ENCODE results near the gene ARF3. TPM values are rescaled to one million over a fixed set of nuclear protein-coding genes. Genes with fewer than 3 reads are reported as not detected.

The ARF3 gene
- total RNA-seq, 1 experiment from 2014 or later, result 166 TPM

DNA sequence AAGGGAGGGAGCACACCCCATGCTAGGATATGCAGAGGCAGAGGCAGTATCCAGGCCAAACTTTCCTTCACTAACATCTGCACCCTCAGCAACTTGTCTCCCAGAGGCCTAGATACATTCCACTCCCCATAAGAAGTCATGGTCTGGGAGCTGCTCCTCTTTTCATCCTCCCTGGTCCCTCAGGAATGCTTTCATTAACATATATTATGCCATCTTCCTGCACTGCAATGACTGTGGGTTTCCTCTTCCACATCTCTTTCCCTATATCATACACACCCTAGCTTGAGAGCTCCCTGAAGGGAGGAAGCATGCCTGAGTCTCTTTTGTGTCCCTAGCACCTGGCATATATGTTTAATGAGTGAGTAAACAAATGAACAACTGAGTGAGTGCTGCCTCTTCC, 33.3 kb upstream of the ARF3 start:
- CTCF ChIA-PET, result interaction anchor here (1.4 kb wide), 1 partner anchor 137 kb away, joined by 4 read pairs; no protein-coding TSS in a partner anchor
- Histone ChIP-seq H3K27ac (ENCODE audit: low read depth, low read length) (no peak overlapping the region), H3K4me2 (ENCODE audit: low read length) (no peak overlapping the region), H3K79me2 (ENCODE audit: insufficient read depth, low read length) (no peaks in the 10 kb centered on the region), H4K20me1 (ENCODE audit: insufficient read depth) (no peaks in the 10 kb centered on the region), H2AFZ (ENCODE audit: low read depth, low read length, poor library complexity, severe bottlenecking) (no peak overlapping the region), H3K4me1 (ENCODE audit: control insufficient read depth in 1 of 2, insufficient read depth in 2 of 2, low read length in 2 of 2) (peaks cover 0 to 21% of the 10 kb centered on the region in 2 experiments; a peak in 3 of 4 replicates), H3K9me3 (ENCODE audit: control insufficient read depth in 1 of 2, insufficient read depth in 1 of 2, low read depth in 1 of 2, low read length in 2 of 2) (no peaks in the 10 kb centered on the region), H3K9ac (ENCODE audit: low read length) (no peak overlapping the region), H3K27me3 (ENCODE audit: insufficient read depth, low read length) (no peaks in the 10 kb centered on the region), H3K4me3 (replicated peaks in 1 of 2; ENCODE audit: low read depth in 1 of 2, low read length in 2 of 2) (no peak overlapping the region), H3K9me2 (ENCODE audit: insufficient read depth) (no peaks in the 10 kb centered on the region), H3K36me3 (ENCODE audit: control insufficient read depth in 1 of 2, insufficient read depth in 2 of 2, low read length in 2 of 2) (no peaks in the 10 kb centered on the region)
- POLR2A ChIA-PET, result no interaction called here
- no peak for ATAC-seq
- no peak for TF ChIP-seq TCF7L2 (IDR thresholded peaks at IDR 0.05; ENCODE audit: borderline replicate concordance, extremely low read depth, insufficient read depth, insufficient read length)
- TF ChIP-seq RAD21 (IDR thresholded peaks at IDR 0.05; ENCODE audit: low read depth), result no peak
- TF ChIP-seq, protein P1, sequence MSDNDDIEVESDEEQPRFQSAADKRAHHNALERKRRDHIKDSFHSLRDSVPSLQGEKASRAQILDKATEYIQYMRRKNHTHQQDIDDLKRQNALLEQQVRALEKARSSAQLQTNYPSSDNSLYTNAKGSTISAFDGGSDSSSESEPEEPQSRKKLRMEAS (IDR thresholded peaks at IDR 0.05), result no peak
- no peak for TF ChIP-seq YY1 (IDR thresholded peaks at IDR 0.05; ENCODE audit: extremely low read depth, insufficient replicate concordance, low read depth, low read length)
- TF ChIP-seq, protein P2, sequence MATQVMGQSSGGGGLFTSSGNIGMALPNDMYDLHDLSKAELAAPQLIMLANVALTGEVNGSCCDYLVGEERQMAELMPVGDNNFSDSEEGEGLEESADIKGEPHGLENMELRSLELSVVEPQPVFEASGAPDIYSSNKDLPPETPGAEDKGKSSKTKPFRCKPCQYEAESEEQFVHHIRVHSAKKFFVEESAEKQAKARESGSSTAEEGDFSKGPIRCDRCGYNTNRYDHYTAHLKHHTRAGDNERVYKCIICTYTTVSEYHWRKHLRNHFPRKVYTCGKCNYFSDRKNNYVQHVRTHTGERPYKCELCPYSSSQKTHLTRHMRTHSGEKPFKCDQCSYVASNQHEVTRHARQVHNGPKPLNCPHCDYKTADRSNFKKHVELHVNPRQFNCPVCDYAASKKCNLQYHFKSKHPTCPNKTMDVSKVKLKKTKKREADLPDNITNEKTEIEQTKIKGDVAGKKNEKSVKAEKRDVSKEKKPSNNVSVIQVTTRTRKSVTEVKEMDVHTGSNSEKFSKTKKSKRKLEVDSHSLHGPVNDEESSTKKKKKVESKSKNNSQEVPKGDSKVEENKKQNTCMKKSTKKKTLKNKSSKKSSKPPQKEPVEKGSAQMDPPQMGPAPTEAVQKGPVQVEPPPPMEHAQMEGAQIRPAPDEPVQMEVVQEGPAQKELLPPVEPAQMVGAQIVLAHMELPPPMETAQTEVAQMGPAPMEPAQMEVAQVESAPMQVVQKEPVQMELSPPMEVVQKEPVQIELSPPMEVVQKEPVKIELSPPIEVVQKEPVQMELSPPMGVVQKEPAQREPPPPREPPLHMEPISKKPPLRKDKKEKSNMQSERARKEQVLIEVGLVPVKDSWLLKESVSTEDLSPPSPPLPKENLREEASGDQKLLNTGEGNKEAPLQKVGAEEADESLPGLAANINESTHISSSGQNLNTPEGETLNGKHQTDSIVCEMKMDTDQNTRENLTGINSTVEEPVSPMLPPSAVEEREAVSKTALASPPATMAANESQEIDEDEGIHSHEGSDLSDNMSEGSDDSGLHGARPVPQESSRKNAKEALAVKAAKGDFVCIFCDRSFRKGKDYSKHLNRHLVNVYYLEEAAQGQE (IDR thresholded peaks at IDR 0.05; ENCODE audit: low read depth), result no peak
- no peak for TF ChIP-seq FOSL1 (IDR thresholded peaks at IDR 0.05; ENCODE audit: low read depth)
- no peak for TF ChIP-seq EZH2 (IDR thresholded peaks at IDR 0.05)
- TF ChIP-seq CBX3 (IDR thresholded peaks at IDR 0.05; ENCODE audit: low read depth), result no peak
- no peak for TF ChIP-seq ZFX (IDR thresholded peaks at IDR 0.05)
- no peak for TF ChIP-seq SIN3A (IDR thresholded peaks at IDR 0.05; ENCODE audit: low read depth)
- no peak for TF ChIP-seq POLR2A (IDR thresholded peaks at IDR 0.05; ENCODE audit: borderline replicate concordance, extremely low read depth, insufficient read depth, insufficient read length)
- no peak for TF ChIP-seq EGR1 (IDR thresholded peaks at IDR 0.05; ENCODE audit: low read depth)
- no peak for TF ChIP-seq POLR2AphosphoS5 (IDR thresholded peaks at IDR 0.05; ENCODE audit: low read depth, low read length)
- DNase-seq (ENCODE audit: low read depth, low spot score), result no peak
- intact Hi-C loops (cut with micrococcal nuclease), result no loop called here
- no TSS peak for BruUV-seq (replicated peaks)
- RAD21 ChIA-PET (ENCODE audit: low non-redundant PET in 1 of 2, low total read pairs in 2 of 2, uncharacterized antibody in 2 of 2, unreplicated experiment in 2 of 2), result no interaction called here

All from HCT116 (cell line).